HAP-1 (cell line): ENCODE results near the gene HEXIM1.
"Not testable (repeated sequence)": the region's sequence is repeated elsewhere in the genome, so short reads cannot be mapped to it uniquely, and the experiment has no call there.

Source experiments
- DNase-seq, 2 experiments: peaks; one replicate each; pipeline ENCODE4 v3.0.0-alpha.2; 2016 to 2020; ENCODE audit warnings: low spot score in 2 of 2
- H3K27me3 ChIP-seq: fragments of 250-450 bp; sonication (Bioruptor Pico); 2 replicates; pipeline ENCODE4 v1.5.1; 2020; ENCODE audit warnings: low read depth, mild to moderate bottlenecking, moderate library complexity
- H3K36me3 ChIP-seq: fragments of 250-450 bp; sonication (Bioruptor Pico); replicated peaks from 2 replicates; pipeline ENCODE4 v1.5.1; 2020; ENCODE audit warnings: mild to moderate bottlenecking
- H3K4me1 ChIP-seq: fragments of 250-450 bp; sonication (Bioruptor Pico); 2 replicates; pipeline ENCODE4 v1.5.1; 2020; ENCODE audit warnings: mild to moderate bottlenecking
- H3K4me3 ChIP-seq: fragments of 250-450 bp; sonication (Bioruptor Pico); 2 replicates; pipeline ENCODE4 v1.5.1; 2020; ENCODE audit warnings: mild to moderate bottlenecking, moderate library complexity
- H3K9me3 ChIP-seq: fragments of 250-450 bp; sonication (Bioruptor Pico); 2 replicates; pipeline ENCODE4 v1.5.1; 2020; ENCODE audit warnings: mild to moderate bottlenecking, moderate library complexity
- in situ Hi-C: fragments of 300-500 bp; cut with MboI; formaldehyde crosslinking; loops from 3 replicates; pipeline ENCODE4 v1.14.3; 2020; ENCODE audit warnings: low sequenced_read_pairs, inconsistent platforms, mixed read lengths

HEXIM1 gene

DNA sequence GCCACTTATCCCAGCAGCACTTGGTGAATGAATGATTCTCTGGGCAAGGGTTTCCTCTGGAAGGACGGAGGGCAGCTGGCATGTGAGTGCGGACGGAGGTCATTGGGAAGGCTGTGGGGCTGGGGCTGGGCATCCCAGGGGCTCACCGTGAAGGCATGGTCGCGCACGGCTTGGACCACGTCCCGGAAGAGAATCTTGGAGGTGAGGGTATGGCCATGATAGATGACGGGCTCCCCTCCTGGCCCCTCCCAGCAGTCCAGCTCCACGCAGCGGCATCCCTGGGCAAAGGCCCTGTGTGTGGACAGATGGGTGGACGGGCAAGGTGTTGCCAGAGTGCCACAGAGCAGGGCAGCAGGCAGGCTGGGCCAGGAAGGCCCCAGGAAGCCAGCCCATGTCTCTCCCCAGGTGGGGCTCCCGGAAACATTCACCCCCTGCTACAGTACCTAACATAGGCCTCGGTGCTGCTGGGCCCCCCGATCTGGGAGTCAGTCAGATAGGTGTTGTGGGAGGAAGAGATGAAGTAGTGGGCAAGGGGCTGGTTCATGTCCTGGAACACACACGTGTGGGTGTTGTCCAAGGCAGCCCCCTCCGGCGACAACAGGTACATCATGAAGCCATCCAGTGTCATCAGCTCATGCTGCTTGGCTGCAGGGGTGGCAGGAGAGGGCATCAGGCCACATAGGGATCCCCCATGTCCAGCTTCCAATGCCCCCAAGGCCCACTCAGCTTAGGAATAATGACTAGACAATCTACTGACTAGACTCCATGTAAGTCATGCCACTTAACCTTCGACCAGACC, 30.2 kb upstream of the HEXIM1 start:
- Histone ChIP-seq H3K9me3 (no peaks in the 10 kb centered on the region), H3K27me3 (no peaks in the 10 kb centered on the region), H3K4me3 (no peak overlapping the region), H3K4me1 (no peaks in the 10 kb centered on the region), H3K36me3 (no peaks in the 10 kb centered on the region)
- DNase-seq: no peak
- in situ Hi-C loops: no loop called here

- Histone ChIP-seq H3K4me3 (no peak overlapping the region), H3K36me3 (no peaks in the 10 kb centered on the region), H3K4me1 (no peaks in the 10 kb centered on the region), H3K27me3 (no peaks in the 10 kb centered on the region), H3K9me3 (no peaks in the 10 kb centered on the region)
- no peak for DNase-seq
- in situ Hi-C loops: no loop called here
Measured at GRCh38 chr17:45118691-45119090, 29.6 kb upstream of the HEXIM1 start.

DNA sequence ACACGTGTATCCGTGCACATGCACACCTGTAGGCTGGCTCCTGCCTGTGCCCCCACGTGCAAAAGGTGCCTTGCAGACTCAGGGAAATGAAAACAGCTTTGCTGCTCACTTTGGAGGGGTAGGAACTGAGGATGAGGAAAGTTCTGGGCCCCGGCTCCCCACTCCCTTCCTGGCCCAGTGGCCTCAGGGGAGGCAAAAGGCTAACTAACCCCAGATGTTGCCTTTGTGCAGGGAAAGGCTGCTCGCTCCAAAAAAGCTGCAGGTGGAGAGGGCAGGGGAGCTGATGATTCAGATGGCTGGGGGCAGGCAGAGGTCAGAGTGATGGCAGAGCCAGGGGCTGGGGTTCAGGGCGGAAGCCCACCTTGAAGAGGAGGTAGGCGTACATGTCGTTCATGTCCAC, 28.3 kb upstream of the HEXIM1 start:
- in situ Hi-C loops: loop anchor here (10.0 kb wide), 1 partner anchor 45 kb away; no protein-coding TSS in a partner anchor

GRCh38 chr17:45120558-45120957, 27.7 kb upstream of the HEXIM1 start:
- H3K4me1 ChIP-seq: no peaks in the 10 kb centered on the region
- no peaks in the 10 kb centered on the region for H3K27me3 ChIP-seq
- DNase-seq: no peak
- H3K36me3 ChIP-seq: no peaks in the 10 kb centered on the region
- no peak overlapping the region for H3K4me3 ChIP-seq
- in situ Hi-C loops: loop anchor here (10.0 kb wide), 1 partner anchor 46 kb away; no protein-coding TSS in a partner anchor
- H3K9me3 ChIP-seq: no peaks in the 10 kb centered on the region

More for the DNA sequence above, 28.3 kb upstream of the HEXIM1 start:
- no peak for DNase-seq
- no peak overlapping the region for H3K4me3 ChIP-seq
- no peaks in the 10 kb centered on the region for H3K27me3 ChIP-seq
- H3K4me1 ChIP-seq: no peaks in the 10 kb centered on the region
- H3K36me3 ChIP-seq: no peaks in the 10 kb centered on the region
- no peaks in the 10 kb centered on the region for H3K9me3 ChIP-seq

GRCh38 chr17:45121055-45121454, 27.2 kb upstream of the HEXIM1 start:
- no peak for DNase-seq
- no peak overlapping the region for H3K4me3 ChIP-seq
- H3K27me3 ChIP-seq: no peaks in the 10 kb centered on the region
- H3K4me1 ChIP-seq: no peaks in the 10 kb centered on the region
- H3K9me3 ChIP-seq: no peaks in the 10 kb centered on the region
- H3K36me3 ChIP-seq: no peaks in the 10 kb centered on the region
- in situ Hi-C loops: loop anchor here (10.0 kb wide), 1 partner anchor 46 kb away; no protein-coding TSS in a partner anchor

- no peak overlapping the region for H3K4me3 ChIP-seq
- DNase-seq: no peak
- in situ Hi-C loops: loop anchor here (10.0 kb wide), 1 partner anchor 48 kb away; no protein-coding TSS in a partner anchor
- H3K27me3 ChIP-seq: no peaks in the 10 kb centered on the region
- H3K36me3 ChIP-seq: no peaks in the 10 kb centered on the region
- H3K9me3 ChIP-seq: no peaks in the 10 kb centered on the region
- H3K4me1 ChIP-seq: no peaks in the 10 kb centered on the region
Measured at GRCh38 chr17:45123076-45123770, 25.1 kb upstream of the HEXIM1 start.

- no peak overlapping the region for H3K4me3 ChIP-seq
- in situ Hi-C loops: loop anchor here (10.0 kb wide), 1 partner anchor 49 kb away; no protein-coding TSS in a partner anchor
- H3K36me3 ChIP-seq: no peaks in the 10 kb centered on the region
- H3K9me3 ChIP-seq: no peaks in the 10 kb centered on the region
- H3K4me1 ChIP-seq: no peaks in the 10 kb centered on the region
- no peaks in the 10 kb centered on the region for H3K27me3 ChIP-seq
- no peak for DNase-seq
Measured at GRCh38 chr17:45123930-45124796, 24.1 kb upstream of the HEXIM1 start.

- H3K4me1 ChIP-seq, DNase-seq, H3K36me3 ChIP-seq, H3K4me3 ChIP-seq, H3K27me3 ChIP-seq, H3K9me3 ChIP-seq: not testable (repeated sequence)
- in situ Hi-C loops: loop anchor here (10.0 kb wide), 1 partner anchor 50 kb away; no protein-coding TSS in a partner anchor
Measured at GRCh38 chr17:45124797-45125122, 23.5 kb upstream of the HEXIM1 start.

DNA sequence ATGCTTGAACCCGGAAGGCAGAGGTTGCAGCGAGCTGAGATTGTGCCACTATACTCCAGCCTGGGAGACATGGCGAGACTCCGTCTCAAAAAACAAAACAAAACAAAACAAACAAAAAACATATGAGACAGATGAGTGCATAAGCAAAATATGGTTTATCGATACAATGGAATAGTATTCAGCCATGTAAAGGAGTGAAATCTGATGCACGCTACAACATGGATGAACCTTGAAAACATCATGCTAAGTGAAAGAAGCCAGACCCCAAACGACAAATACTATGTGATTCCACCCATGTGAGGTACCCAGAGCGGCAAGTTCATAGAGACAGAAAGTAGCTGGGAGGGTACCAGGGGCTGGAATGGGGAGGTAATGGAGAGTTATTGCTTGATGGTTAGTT, 22.8 kb upstream of the HEXIM1 start:
- no peaks in the 10 kb centered on the region for H3K9me3 ChIP-seq
- peaks cover 8% of the 10 kb centered on the region for H3K4me1 ChIP-seq
- in situ Hi-C loops: loop anchor here (10.0 kb wide), 1 partner anchor 51 kb away; no protein-coding TSS in a partner anchor
- H3K27me3 ChIP-seq: no peaks in the 10 kb centered on the region
- H3K4me3 ChIP-seq: no peak overlapping the region
- no peak for DNase-seq
- H3K36me3 ChIP-seq: no peaks in the 10 kb centered on the region

- Histone ChIP-seq H3K27me3 (no peaks in the 10 kb centered on the region), H3K9me3 (no peaks in the 10 kb centered on the region), H3K4me3 (no peak overlapping the region), H3K4me1 (peaks cover 15% of the 10 kb centered on the region), H3K36me3 (no peaks in the 10 kb centered on the region)
- DNase-seq: no peak
- in situ Hi-C loops: loop anchor here (10.0 kb wide), 1 partner anchor 52 kb away; no protein-coding TSS in a partner anchor
Measured at GRCh38 chr17:45127207-45127547, 21.1 kb upstream of the HEXIM1 start.

- DNase-seq: no peak
- no peaks in the 10 kb centered on the region for H3K27me3 ChIP-seq
- H3K9me3 ChIP-seq: no peaks in the 10 kb centered on the region
- peaks cover 15% of the 10 kb centered on the region for H3K4me1 ChIP-seq
- H3K36me3 ChIP-seq: no peaks in the 10 kb centered on the region
- H3K4me3 ChIP-seq: no peak overlapping the region
- in situ Hi-C loops: loop anchor here (10.0 kb wide), 1 partner anchor 53 kb away; no protein-coding TSS in a partner anchor
Measured at GRCh38 chr17:45127548-45128300, 20.6 kb upstream of the HEXIM1 start.

DNA sequence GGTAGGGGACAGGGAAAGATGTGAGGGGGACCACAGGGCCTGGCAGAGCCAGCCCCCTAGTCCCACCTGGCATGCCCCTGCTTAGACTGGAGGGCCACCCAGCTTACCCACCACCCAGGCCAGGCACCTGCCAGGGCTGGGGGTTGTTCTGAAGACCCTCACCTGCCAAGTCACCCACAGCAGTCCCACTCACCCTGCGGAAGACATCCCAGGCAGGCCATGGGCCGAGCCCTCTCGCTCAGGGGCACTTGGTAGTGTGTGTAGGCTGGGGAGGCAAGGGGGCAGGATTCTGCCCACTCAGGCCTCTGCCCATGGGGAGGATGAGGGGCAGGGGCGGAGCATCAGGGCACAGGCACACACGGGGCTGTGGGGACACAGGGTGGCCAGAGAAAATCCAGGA, 19.9 kb upstream of the HEXIM1 start:
- no peaks in the 10 kb centered on the region for H3K36me3 ChIP-seq
- no peaks in the 10 kb centered on the region for H3K27me3 ChIP-seq
- no peak for DNase-seq
- peaks cover 15% of the 10 kb centered on the region for H3K4me1 ChIP-seq
- H3K9me3 ChIP-seq: no peaks in the 10 kb centered on the region
- H3K4me3 ChIP-seq: no peak overlapping the region
- in situ Hi-C loops: loop anchor here (10.0 kb wide), 1 partner anchor 54 kb away; no protein-coding TSS in a partner anchor

DNA sequence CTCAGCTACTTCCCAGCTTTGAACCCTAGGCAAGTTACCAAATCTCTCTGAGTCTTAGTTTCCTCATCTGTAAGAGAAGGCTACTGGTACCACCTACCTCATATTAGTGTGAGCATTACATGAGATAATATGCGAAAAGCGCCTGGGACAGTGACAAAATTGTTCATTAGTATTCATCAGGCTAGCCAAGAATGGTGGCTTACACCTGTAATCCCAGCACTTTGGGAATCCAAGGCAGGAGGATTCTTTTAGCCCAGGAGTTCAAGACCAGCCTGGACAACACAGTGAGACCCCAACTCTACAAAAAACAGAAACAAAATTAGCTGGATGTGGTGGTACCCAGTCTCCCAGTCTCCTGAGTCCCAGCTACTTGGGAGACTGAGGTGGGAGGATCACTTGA, 19.3 kb upstream of the HEXIM1 start:
- H3K9me3 ChIP-seq: no peaks in the 10 kb centered on the region
- H3K36me3 ChIP-seq: no peaks in the 10 kb centered on the region
- peaks cover 15% of the 10 kb centered on the region for H3K4me1 ChIP-seq
- no peak overlapping the region for H3K4me3 ChIP-seq
- H3K27me3 ChIP-seq: no peaks in the 10 kb centered on the region
- in situ Hi-C loops: loop anchor here (10.0 kb wide), 1 partner anchor 54 kb away; no protein-coding TSS in a partner anchor
- no peak for DNase-seq
